Liver (tissue), 3 donors: ENCODE results near the gene LAT.

Source experiments
- CTCF ChIP-seq: fragments of 150-350 bp; IDR thresholded peaks from 2 replicates; pipeline ENCODE4 v1.5.1; 2017; ENCODE audit warnings: improper control_type of control experiment, low read depth, low read length; ENCODE audit not compliant: missing input control
- HNF4A ChIP-seq, 2 donors: conservative IDR thresholded peaks; 2 replicates each; pipeline ENCODE4 v1.6.1; 2016; ENCODE audit warnings: antibody characterized with exemption in 2 of 2, mild to moderate bottlenecking in 2 of 2
- JUND ChIP-seq, 2 donors: IDR thresholded peaks; 2 replicates each; pipeline ENCODE4 v1.6.1; 2016; ENCODE audit warnings: antibody characterized with exemption in 2 of 2
- RAD21 ChIP-seq, 2 donors: IDR thresholded peaks; 2 replicates each; pipeline ENCODE4 v1.6.1; 2016; ENCODE audit warnings: antibody characterized with exemption in 2 of 2, mild to moderate bottlenecking in 2 of 2
- SP1 ChIP-seq: IDR thresholded peaks from 2 replicates; pipeline ENCODE4 v1.6.1; 2018; ENCODE audit warnings: antibody characterized with exemption, mild to moderate bottlenecking
- TAF1 ChIP-seq: conservative IDR thresholded peaks from 2 replicates; pipeline ENCODE4 v1.6.1; 2016; ENCODE audit warnings: antibody characterized with exemption, mild to moderate bottlenecking
- TF ChIP-seq, protein P1 (sequence below): IDR thresholded peaks from 2 replicates; pipeline ENCODE4 v1.6.1; 2016; ENCODE audit warnings: antibody characterized with exemption
- TF ChIP-seq, protein P2 (sequence below): IDR thresholded peaks from 2 replicates; pipeline ENCODE4 v1.6.1; 2016; ENCODE audit warnings: antibody characterized with exemption
- TF ChIP-seq, protein P3 (sequence below): IDR thresholded peaks from 2 replicates; pipeline ENCODE4 v1.6.1; 2016; ENCODE audit warnings: antibody characterized with exemption, mild to moderate bottlenecking
- donor health status: healthy.
- donor health status: healthy.

- TF ChIP-seq CTCF: no peak
- TF ChIP-seq, protein P1, sequence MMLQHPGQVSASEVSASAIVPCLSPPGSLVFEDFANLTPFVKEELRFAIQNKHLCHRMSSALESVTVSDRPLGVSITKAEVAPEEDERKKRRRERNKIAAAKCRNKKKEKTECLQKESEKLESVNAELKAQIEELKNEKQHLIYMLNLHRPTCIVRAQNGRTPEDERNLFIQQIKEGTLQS: no peak
- TF ChIP-seq, protein P2, sequence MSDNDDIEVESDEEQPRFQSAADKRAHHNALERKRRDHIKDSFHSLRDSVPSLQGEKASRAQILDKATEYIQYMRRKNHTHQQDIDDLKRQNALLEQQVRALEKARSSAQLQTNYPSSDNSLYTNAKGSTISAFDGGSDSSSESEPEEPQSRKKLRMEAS: no peak
- no peak for TF ChIP-seq SP1
- TF ChIP-seq TAF1: no peak
- TF ChIP-seq HNF4A (conservative IDR thresholded peaks at IDR 0.05): no peak
- TF ChIP-seq, protein P3, sequence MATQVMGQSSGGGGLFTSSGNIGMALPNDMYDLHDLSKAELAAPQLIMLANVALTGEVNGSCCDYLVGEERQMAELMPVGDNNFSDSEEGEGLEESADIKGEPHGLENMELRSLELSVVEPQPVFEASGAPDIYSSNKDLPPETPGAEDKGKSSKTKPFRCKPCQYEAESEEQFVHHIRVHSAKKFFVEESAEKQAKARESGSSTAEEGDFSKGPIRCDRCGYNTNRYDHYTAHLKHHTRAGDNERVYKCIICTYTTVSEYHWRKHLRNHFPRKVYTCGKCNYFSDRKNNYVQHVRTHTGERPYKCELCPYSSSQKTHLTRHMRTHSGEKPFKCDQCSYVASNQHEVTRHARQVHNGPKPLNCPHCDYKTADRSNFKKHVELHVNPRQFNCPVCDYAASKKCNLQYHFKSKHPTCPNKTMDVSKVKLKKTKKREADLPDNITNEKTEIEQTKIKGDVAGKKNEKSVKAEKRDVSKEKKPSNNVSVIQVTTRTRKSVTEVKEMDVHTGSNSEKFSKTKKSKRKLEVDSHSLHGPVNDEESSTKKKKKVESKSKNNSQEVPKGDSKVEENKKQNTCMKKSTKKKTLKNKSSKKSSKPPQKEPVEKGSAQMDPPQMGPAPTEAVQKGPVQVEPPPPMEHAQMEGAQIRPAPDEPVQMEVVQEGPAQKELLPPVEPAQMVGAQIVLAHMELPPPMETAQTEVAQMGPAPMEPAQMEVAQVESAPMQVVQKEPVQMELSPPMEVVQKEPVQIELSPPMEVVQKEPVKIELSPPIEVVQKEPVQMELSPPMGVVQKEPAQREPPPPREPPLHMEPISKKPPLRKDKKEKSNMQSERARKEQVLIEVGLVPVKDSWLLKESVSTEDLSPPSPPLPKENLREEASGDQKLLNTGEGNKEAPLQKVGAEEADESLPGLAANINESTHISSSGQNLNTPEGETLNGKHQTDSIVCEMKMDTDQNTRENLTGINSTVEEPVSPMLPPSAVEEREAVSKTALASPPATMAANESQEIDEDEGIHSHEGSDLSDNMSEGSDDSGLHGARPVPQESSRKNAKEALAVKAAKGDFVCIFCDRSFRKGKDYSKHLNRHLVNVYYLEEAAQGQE: no peak
- TF ChIP-seq RAD21 (IDR thresholded peaks at IDR 0.05): no peak
- TF ChIP-seq JUND (IDR thresholded peaks at IDR 0.05): no peak
Measured at GRCh38 chr16:28983644-28984043, 1.2 kb upstream of the LAT start.
